GM23338 (cell line): Measurements from ENCODE around the gene UNC13A. TPM values are rescaled to one million over a fixed set of nuclear protein-coding genes. Genes with fewer than 3 reads are reported as not detected.

Source experiments
- ATAC-seq: fragments of 200-7000 bp; cut with Tn5 transposase; 3 replicates; pipeline ENCODE4 v1.9.1; 2020
- DNase-seq: peaks from one replicate; pipeline ENCODE4 v3.0.0-alpha.2; 2015; ENCODE audit warnings: low spot score
- H2AFZ ChIP-seq: fragments of 200-600 bp; sonication (generic); 2 replicates; pipeline ENCODE4 v1.8.0; 2016; ENCODE audit warnings: antibody characterized with exemption, mild to moderate bottlenecking, moderate library complexity
- H3F3A ChIP-seq: fragments of 200-600 bp; sonication (generic); replicated peaks from 2 replicates; pipeline ENCODE4 v1.8.0; 2017; ENCODE audit warnings: antibody characterized with exemption, mixed run types, low read depth
- H3K27ac ChIP-seq: fragments of 200-600 bp; sonication (generic); 2 replicates; pipeline ENCODE4 v1.6.1; 2016; ENCODE audit warnings: low read depth
- H3K27me3 ChIP-seq: fragments of 200-600 bp; sonication (generic); 2 replicates; pipeline ENCODE4 v1.8.0; 2016; ENCODE audit warnings: mild to moderate bottlenecking, mixed run types, moderate library complexity; ENCODE audit not compliant: insufficient read depth
- H3K36me3 ChIP-seq: fragments of 200-600 bp; sonication (generic); 2 replicates; pipeline ENCODE4 v1.8.0; 2016; ENCODE audit warnings: mild to moderate bottlenecking; ENCODE audit not compliant: insufficient read depth
- H3K4me1 ChIP-seq: fragments of 200-600 bp; sonication (generic); 2 replicates; pipeline ENCODE4 v1.8.0; 2016; ENCODE audit warnings: mild to moderate bottlenecking, moderate library complexity; ENCODE audit not compliant: insufficient read depth
- H3K4me2 ChIP-seq: fragments of 200-600 bp; sonication (generic); 2 replicates; pipeline ENCODE4 v1.7.1; 2017; ENCODE audit warnings: mixed run types
- H3K4me3 ChIP-seq: fragments of 200-600 bp; sonication (generic); 2 replicates; pipeline ENCODE4 v1.6.1; 2016; ENCODE audit warnings: mixed run types
- H3K79me2 ChIP-seq: fragments of 200-600 bp; sonication (generic); replicated peaks from 2 replicates; pipeline ENCODE4 v1.8.0; 2017; ENCODE audit warnings: mild to moderate bottlenecking; ENCODE audit not compliant: insufficient read depth
- H3K9me2 ChIP-seq: fragments of 200-600 bp; sonication (generic); 2 replicates; pipeline ENCODE4 v1.8.0; 2017; ENCODE audit not compliant: insufficient read depth
- H4K20me1 ChIP-seq: fragments of 200-600 bp; sonication (generic); replicated peaks from 2 replicates; pipeline ENCODE4 v1.8.0; 2017; ENCODE audit warnings: mild to moderate bottlenecking; ENCODE audit not compliant: insufficient read depth
- H3K27ac Mint-ChIP-seq: 2 replicates; pipeline ENCODE4 v1.8.0; 2020; ENCODE audit warnings: inconsistent platforms, mild to moderate bottlenecking, moderate library complexity, mixed read lengths
- H3K27me3 Mint-ChIP-seq: 3 replicates; pipeline ENCODE4 v1.8.0; 2022; ENCODE audit warnings: low read depth, mild to moderate bottlenecking, moderate library complexity, mixed read lengths, inconsistent platforms; ENCODE audit not compliant: insufficient read depth, poor library complexity
- H3K36me3 Mint-ChIP-seq: 3 replicates; pipeline ENCODE4 v1.8.0; 2021; ENCODE audit warnings: low read depth, mild to moderate bottlenecking, inconsistent platforms, moderate library complexity, mixed read lengths
- H3K4me1 Mint-ChIP-seq: 3 replicates; pipeline ENCODE4 v1.8.0; 2020; ENCODE audit warnings: mild to moderate bottlenecking, inconsistent platforms, mixed read lengths
- H3K4me3 Mint-ChIP-seq: 3 replicates; pipeline ENCODE4 v1.8.0; 2021; ENCODE audit warnings: moderate library complexity, mild to moderate bottlenecking, inconsistent platforms, mixed read lengths
- H3K9me3 Mint-ChIP-seq: 3 replicates; pipeline ENCODE4 v1.8.0; 2020; ENCODE audit warnings: moderate library complexity, mild to moderate bottlenecking, inconsistent platforms, mixed read lengths
- CTCF ChIP-seq, 2 experiments: fragments of 200-600 bp in 1 of 2; sonication (generic) in 1 of 2; conservative IDR thresholded peaks; 2 replicates each; pipeline versions ENCODE4 v1.5.1 to v1.6.1; 2016 to 2017; ENCODE audit warnings: antibody characterized with exemption in 2 of 2, low read depth in 2 of 2, mild to moderate bottlenecking in 2 of 2, moderate library complexity in 1 of 2
- ETS1 ChIP-seq: IDR thresholded peaks from 2 replicates; pipeline ENCODE4 v1.6.1; 2016; ENCODE audit warnings: antibody characterized with exemption
- EZH2 ChIP-seq: fragments of 200-600 bp; sonication (generic); IDR thresholded peaks from one replicate; pipeline ENCODE4 v1.8.0; 2017; ENCODE audit warnings: antibody characterized with exemption, mild to moderate bottlenecking, low read depth; ENCODE audit not compliant: unreplicated experiment
- STAT1 ChIP-seq: IDR thresholded peaks from one replicate; pipeline ENCODE4 v1.6.1; 2016; ENCODE audit warnings: antibody characterized with exemption; ENCODE audit not compliant: unreplicated experiment
- ZNF114 ChIP-seq: fragments of 250-450 bp; sonication (Bioruptor Pico); IDR thresholded peaks from 2 replicates; pipeline ENCODE4 v1.5.0; 2020; ENCODE audit warnings: mild to moderate bottlenecking, moderate library complexity
- polyA plus RNA-seq: library from polyadenylated mRNA; unstranded; fragments of >200 nt; fragmentation: Nextera tagmentation; extraction: Ambion mirVana; gene quantifications from 2 replicates; pipeline ENCODE4 v1.2.1, GENCODE V29; 2016
- total RNA-seq: library from RNA; depleted of rRNA; stranded (reverse); fragments of >200 nt; shearing (Covaris generic); gene quantifications from 2 replicates; pipeline ENCODE4 v1.2.3, GENCODE V29; 2014
- TF ChIP-seq, protein P1 (sequence below): IDR thresholded peaks from one replicate; pipeline ENCODE4 v1.6.1; 2018; ENCODE audit warnings: antibody characterized with exemption; ENCODE audit not compliant: unreplicated experiment
- TF ChIP-seq, protein P2 (sequence below): fragments of 250-450 bp; sonication (Bioruptor Pico); IDR thresholded peaks from 2 replicates; pipeline ENCODE4 v1.5.0; 2020; ENCODE audit warnings: mild to moderate bottlenecking, moderate library complexity

The UNC13A gene
- total and polyA plus RNA-seq, 2 experiments from 2014 or later, result 9.5 to 30.4 TPM

GRCh38 chr19:17618936-17619335 is 69.2 kb downstream of the UNC13A start:
- DNase-seq (no peak), ATAC-seq (no peak)
- no peak overlapping the region for H3K4me3 ChIP-seq
- H3K4me1 ChIP-seq, result peaks cover 2% of the 10 kb centered on the region; the same call in 1 of the 2 replicates
- Mint-ChIP-seq H3K4me3 (no peak overlapping the region), H3K9me3 (no peaks in the 10 kb centered on the region; the same call in 2 of the 3 replicates), H3K27me3 (peaks cover 8% of the 10 kb centered on the region), H3K36me3 (peaks cover 55% of the 10 kb centered on the region), H3K4me1 (peaks cover 6% of the 10 kb centered on the region; the same call in 2 of the 3 replicates), H3K27ac (no peak overlapping the region)
- H3K36me3 ChIP-seq, result 0 out of 2 replicates have a peak, but pooled peaks cover 4% of the 10 kb centered on the region
- no peaks in the 10 kb centered on the region for H3K27me3 ChIP-seq
- H3K79me2 ChIP-seq, result no peaks in the 10 kb centered on the region
- TF ChIP-seq, protein P1, sequence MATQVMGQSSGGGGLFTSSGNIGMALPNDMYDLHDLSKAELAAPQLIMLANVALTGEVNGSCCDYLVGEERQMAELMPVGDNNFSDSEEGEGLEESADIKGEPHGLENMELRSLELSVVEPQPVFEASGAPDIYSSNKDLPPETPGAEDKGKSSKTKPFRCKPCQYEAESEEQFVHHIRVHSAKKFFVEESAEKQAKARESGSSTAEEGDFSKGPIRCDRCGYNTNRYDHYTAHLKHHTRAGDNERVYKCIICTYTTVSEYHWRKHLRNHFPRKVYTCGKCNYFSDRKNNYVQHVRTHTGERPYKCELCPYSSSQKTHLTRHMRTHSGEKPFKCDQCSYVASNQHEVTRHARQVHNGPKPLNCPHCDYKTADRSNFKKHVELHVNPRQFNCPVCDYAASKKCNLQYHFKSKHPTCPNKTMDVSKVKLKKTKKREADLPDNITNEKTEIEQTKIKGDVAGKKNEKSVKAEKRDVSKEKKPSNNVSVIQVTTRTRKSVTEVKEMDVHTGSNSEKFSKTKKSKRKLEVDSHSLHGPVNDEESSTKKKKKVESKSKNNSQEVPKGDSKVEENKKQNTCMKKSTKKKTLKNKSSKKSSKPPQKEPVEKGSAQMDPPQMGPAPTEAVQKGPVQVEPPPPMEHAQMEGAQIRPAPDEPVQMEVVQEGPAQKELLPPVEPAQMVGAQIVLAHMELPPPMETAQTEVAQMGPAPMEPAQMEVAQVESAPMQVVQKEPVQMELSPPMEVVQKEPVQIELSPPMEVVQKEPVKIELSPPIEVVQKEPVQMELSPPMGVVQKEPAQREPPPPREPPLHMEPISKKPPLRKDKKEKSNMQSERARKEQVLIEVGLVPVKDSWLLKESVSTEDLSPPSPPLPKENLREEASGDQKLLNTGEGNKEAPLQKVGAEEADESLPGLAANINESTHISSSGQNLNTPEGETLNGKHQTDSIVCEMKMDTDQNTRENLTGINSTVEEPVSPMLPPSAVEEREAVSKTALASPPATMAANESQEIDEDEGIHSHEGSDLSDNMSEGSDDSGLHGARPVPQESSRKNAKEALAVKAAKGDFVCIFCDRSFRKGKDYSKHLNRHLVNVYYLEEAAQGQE, result no peak
- TF ChIP-seq STAT1, result no peak
- TF ChIP-seq CTCF (conservative IDR thresholded peaks at IDR 0.05; ENCODE audit: low read depth in 2 of 2), result no peak
- TF ChIP-seq ETS1, result no peak
- TF ChIP-seq, protein P2, sequence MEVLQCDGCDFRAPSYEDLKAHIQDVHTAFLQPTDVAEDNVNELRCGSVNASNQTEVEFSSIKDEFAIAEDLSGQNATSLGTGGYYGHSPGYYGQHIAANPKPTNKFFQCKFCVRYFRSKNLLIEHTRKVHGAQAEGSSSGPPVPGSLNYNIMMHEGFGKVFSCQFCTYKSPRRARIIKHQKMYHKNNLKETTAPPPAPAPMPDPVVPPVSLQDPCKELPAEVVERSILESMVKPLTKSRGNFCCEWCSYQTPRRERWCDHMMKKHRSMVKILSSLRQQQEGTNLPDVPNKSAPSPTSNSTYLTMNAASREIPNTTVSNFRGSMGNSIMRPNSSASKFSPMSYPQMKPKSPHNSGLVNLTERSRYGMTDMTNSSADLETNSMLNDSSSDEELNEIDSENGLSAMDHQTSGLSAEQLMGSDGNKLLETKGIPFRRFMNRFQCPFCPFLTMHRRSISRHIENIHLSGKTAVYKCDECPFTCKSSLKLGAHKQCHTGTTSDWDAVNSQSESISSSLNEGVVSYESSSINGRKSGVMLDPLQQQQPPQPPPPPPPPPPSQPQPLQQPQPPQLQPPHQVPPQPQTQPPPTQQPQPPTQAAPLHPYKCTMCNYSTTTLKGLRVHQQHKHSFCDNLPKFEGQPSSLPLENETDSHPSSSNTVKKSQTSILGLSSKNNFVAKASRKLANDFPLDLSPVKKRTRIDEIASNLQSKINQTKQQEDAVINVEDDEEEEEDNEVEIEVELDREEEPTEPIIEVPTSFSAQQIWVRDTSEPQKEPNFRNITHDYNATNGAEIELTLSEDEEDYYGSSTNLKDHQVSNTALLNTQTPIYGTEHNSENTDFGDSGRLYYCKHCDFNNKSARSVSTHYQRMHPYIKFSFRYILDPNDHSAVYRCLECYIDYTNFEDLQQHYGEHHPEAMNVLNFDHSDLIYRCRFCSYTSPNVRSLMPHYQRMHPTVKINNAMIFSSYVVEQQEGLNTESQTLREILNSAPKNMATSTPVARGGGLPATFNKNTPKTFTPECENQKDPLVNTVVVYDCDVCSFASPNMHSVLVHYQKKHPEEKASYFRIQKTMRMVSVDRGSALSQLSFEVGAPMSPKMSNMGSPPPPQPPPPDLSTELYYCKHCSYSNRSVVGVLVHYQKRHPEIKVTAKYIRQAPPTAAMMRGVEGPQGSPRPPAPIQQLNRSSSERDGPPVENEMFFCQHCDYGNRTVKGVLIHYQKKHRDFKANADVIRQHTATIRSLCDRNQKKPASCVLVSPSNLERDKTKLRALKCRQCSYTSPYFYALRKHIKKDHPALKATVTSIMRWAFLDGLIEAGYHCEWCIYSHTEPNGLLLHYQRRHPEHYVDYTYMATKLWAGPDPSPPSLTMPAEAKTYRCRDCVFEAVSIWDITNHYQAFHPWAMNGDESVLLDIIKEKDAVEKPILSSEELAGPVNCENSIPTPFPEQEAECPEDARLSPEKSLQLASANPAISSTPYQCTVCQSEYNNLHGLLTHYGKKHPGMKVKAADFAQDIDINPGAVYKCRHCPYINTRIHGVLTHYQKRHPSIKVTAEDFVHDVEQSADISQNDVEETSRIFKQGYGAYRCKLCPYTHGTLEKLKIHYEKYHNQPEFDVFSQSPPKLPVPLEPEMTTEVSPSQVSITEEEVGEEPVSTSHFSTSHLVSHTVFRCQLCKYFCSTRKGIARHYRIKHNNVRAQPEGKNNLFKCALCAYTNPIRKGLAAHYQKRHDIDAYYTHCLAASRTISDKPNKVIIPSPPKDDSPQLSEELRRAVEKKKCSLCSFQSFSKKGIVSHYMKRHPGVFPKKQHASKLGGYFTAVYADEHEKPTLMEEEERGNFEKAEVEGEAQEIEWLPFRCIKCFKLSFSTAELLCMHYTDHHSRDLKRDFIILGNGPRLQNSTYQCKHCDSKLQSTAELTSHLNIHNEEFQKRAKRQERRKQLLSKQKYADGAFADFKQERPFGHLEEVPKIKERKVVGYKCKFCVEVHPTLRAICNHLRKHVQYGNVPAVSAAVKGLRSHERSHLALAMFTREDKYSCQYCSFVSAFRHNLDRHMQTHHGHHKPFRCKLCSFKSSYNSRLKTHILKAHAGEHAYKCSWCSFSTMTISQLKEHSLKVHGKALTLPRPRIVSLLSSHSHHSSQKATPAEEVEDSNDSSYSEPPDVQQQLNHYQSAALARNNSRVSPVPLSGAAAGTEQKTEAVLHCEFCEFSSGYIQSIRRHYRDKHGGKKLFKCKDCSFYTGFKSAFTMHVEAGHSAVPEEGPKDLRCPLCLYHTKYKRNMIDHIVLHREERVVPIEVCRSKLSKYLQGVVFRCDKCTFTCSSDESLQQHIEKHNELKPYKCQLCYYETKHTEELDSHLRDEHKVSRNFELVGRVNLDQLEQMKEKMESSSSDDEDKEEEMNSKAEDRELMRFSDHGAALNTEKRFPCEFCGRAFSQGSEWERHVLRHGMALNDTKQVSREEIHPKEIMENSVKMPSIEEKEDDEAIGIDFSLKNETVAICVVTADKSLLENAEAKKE, result no peak
- no peak for TF ChIP-seq ZNF114
- TF ChIP-seq EZH2, result no peak
- H2AFZ ChIP-seq, result no peak overlapping the region
- no peak overlapping the region for H3K4me2 ChIP-seq
- no peaks in the 10 kb centered on the region for H3K9me2 ChIP-seq
- no peaks in the 10 kb centered on the region for H4K20me1 ChIP-seq
- no peak overlapping the region for H3K27ac ChIP-seq
- peaks cover 4% of the 10 kb centered on the region; the same call in 1 of the 2 replicates for H3F3A ChIP-seq
